ENCODE measurements around the gene ZNF280B. TPM values are rescaled to one million over a fixed set of nuclear protein-coding genes. Genes with fewer than 3 reads are reported as not detected.

The ZNF280B gene
- total and polyA plus RNA-seq, 10 of the 15 experiments (the other 5 are each of a cell fraction or from before 2014, with no cell fraction given) = 0.28 to 2.2 (median 1.1) TPM

DNA sequence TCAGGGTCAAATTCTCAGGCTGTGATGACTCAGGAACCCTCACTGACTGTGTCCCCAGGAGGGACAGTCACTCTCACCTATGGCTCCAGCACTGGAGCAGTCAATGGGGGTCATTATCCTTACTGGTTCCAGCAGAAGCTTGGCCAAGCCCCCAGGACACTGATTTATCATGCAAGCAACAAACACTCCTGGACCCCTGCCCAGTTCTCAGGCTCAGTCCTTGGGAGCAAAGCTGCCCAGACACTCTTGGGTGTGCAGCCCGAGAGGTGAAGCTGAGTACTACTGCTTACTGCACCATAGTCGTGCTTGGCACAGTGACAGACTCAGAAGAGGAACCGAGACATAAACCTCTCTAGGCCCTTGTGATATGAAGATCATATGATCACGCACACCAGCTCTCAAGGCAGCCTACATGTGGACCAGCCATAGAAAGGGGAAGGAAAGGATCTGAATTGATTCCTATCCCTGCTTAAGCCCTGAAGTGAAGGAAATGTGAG, 58.2 kb downstream of the ZNF280B start (continued):
- no peak for TF ChIP-seq CBX5 (IDR thresholded peaks at IDR 0.05; ENCODE audit: low read depth)
- TF ChIP-seq SPI1 (IDR thresholded peaks at IDR 0.05; ENCODE audit: borderline replicate concordance, insufficient read depth, low read depth, low read length) = peak; percentile 94
- peak; percentile 91 for TF ChIP-seq RAD51 (IDR thresholded peaks at IDR 0.05)
- no peak for TF ChIP-seq SMAD1 (IDR thresholded peaks at IDR 0.05; ENCODE audit: low read depth, partially characterized antibody)
- TF ChIP-seq BRCA1 (IDR thresholded peaks at IDR 0.05; ENCODE audit: low read depth, low read length) = no peak
- TF ChIP-seq CREM (IDR thresholded peaks at IDR 0.05; ENCODE audit: low read depth) = no peak
- TF ChIP-seq, protein P1, sequence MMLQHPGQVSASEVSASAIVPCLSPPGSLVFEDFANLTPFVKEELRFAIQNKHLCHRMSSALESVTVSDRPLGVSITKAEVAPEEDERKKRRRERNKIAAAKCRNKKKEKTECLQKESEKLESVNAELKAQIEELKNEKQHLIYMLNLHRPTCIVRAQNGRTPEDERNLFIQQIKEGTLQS (IDR thresholded peaks at IDR 0.05; ENCODE audit: borderline replicate concordance, extremely low read depth, low read depth, low read length) = no peak
- no peak for TF ChIP-seq ZNF687 (IDR thresholded peaks at IDR 0.05)
- no peak for TF ChIP-seq ZNF24 (IDR thresholded peaks at IDR 0.05)
- no peak for TF ChIP-seq CBX3 (IDR thresholded peaks at IDR 0.05; ENCODE audit: borderline replicate concordance, low read depth)
- no peak for TF ChIP-seq HCFC1 (IDR thresholded peaks at IDR 0.05; ENCODE audit: low read length)
- TF ChIP-seq BACH1 (IDR thresholded peaks at IDR 0.05; ENCODE audit: borderline replicate concordance) = no peak
- TF ChIP-seq FOXM1 (IDR thresholded peaks at IDR 0.05; ENCODE audit: low read depth, low read length) = no peak
- TF ChIP-seq WRNIP1 (IDR thresholded peaks at IDR 0.05; ENCODE audit: borderline replicate concordance, low read depth, low read length) = no peak
- TF ChIP-seq PAX5 (IDR thresholded peaks at IDR 0.05; ENCODE audit: borderline replicate concordance, low read depth, low read length) = peak; percentile 52; the same call in 1 of the 2 replicates
- no peak for TF ChIP-seq SIN3A (IDR thresholded peaks at IDR 0.05; ENCODE audit: low read depth, low read length)
- no peak for TF ChIP-seq MYB (IDR thresholded peaks at IDR 0.05; ENCODE audit: borderline replicate concordance, low read depth, low read length)
- 0 out of 2 replicates have a peak, but pooled peaks have one; percentile 12 for TF ChIP-seq IKZF1 (conservative IDR thresholded peaks at IDR 0.05)
- TF ChIP-seq, protein P2, sequence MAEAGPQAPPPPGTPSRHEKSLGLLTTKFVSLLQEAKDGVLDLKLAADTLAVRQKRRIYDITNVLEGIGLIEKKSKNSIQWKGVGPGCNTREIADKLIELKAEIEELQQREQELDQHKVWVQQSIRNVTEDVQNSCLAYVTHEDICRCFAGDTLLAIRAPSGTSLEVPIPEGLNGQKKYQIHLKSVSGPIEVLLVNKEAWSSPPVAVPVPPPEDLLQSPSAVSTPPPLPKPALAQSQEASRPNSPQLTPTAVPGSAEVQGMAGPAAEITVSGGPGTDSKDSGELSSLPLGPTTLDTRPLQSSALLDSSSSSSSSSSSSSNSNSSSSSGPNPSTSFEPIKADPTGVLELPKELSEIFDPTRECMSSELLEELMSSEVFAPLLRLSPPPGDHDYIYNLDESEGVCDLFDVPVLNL (IDR thresholded peaks at IDR 0.05; ENCODE audit: low read depth, low read length) = no peak
- TF ChIP-seq ELK1 (IDR thresholded peaks at IDR 0.05; ENCODE audit: low read depth, low read length) = no peak
- TF ChIP-seq, protein P3, sequence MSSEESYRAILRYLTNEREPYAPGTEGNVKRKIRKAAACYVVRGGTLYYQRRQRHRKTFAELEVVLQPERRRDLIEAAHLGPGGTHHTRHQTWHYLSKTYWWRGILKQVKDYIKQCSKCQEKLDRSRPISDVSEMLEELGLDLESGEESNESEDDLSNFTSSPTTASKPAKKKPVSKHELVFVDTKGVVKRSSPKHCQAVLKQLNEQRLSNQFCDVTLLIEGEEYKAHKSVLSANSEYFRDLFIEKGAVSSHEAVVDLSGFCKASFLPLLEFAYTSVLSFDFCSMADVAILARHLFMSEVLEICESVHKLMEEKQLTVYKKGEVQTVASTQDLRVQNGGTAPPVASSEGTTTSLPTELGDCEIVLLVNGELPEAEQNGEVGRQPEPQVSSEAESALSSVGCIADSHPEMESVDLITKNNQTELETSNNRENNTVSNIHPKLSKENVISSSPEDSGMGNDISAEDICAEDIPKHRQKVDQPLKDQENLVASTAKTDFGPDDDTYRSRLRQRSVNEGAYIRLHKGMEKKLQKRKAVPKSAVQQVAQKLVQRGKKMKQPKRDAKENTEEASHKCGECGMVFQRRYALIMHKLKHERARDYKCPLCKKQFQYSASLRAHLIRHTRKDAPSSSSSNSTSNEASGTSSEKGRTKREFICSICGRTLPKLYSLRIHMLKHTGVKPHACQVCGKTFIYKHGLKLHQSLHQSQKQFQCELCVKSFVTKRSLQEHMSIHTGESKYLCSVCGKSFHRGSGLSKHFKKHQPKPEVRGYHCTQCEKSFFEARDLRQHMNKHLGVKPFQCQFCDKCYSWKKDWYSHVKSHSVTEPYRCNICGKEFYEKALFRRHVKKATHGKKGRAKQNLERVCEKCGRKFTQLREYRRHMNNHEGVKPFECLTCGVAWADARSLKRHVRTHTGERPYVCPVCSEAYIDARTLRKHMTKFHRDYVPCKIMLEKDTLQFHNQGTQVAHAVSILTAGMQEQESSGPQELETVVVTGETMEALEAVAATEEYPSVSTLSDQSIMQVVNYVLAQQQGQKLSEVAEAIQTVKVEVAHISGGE (CRISPR knock-in tag; IDR thresholded peaks at IDR 0.05) = no peak

Data from GM12878 (cell line).